ENCODE results near the gene NACA2.

The NACA2 gene

GRCh38 chr17:61547113-61547512, 43.9 kb downstream of the NACA2 start:
- no peak for DNase-seq (ENCODE audit: low read depth)

GRCh38 chr17:61545335-61545938, 45.6 kb downstream of the NACA2 start:
- no peak for DNase-seq (ENCODE audit: low read depth)

DNA sequence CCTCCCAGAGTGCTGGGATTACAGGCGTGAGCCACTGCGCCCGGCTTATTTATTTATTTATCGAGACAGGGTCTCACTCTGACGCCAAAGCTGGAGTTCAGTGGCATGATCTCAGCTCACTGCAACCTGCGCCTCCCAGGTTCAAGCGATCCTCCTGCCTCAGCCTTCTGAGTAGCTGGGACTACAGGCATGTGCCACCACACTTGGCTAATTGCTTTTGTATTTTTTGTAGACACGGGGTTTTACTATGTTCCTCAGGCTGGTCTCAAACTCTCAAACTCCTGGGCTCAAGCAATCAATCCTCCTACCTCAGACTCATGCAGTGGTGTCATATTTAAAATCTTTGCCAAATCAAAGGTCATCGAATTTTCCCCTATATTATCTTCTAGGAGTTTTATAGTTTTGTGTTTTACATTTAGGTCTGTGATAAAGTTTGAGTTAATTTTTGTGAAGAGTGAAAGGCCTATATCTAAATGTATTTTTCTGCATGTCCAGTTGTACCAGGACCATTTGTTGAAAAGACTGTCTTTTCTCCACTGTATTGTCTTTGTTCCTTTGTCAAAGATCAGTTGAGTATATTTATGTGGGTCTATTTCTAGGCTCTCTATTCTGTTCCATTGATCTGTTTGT, 47.1 kb downstream of the NACA2 start:
- no peak for DNase-seq (ENCODE audit: low read depth)

DNA sequence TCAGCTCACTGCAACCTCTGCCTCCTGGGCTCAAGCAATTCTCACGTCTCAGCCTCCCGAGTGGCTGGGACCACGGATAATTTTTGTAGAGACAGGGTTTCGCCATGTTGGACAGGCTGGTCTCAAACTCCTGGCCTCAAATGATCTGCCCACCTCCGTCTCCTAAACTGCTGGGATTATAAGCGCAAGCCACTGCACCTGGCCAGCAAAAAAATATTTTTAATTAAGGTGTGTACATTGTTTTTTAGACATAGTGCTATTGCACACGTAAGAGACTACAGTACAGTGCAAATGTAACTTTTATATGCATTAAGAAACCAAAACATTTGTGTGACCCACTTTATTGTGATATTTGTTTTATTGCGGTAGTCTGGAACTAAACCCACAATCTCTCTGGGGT, 49.0 kb downstream of the NACA2 start:
- DNase-seq (ENCODE audit: low read depth): no peak

DNA sequence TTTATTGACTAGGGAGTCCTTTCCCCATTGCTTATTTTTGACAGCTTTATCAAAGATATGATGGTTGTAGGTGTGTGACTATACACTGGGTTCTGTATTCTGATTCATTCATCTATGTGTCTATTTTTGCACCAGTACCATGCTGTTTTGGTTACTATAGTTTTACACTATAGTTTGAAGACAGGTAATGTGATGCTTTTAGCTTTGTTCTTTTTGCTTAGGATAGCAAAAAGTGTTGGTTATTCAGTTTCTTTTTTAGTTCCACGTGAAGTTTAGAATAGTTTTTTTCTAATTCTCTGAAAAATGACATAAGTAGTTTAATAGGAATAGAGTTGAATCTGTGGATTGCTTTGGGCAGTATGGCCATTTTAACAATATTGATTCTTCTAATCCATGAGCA, 50.1 kb downstream of the NACA2 start:
- no peak for DNase-seq (ENCODE audit: low read depth)

Measured in amniotic epithelial cell (primary cell).